IMR-90 (cell line): Measurements from ENCODE around the gene IGF2BP1.

ENCODE experiments used
- CHD1 ChIP-seq: IDR thresholded peaks from 2 replicates; pipeline ENCODE4 v1.6.1; 2012; ENCODE audit warnings: low read depth, low read length, improper control_type of control experiment
- CTCF ChIP-seq: conservative IDR thresholded peaks from 2 replicates; pipeline ENCODE4 v1.5.1; 2012; ENCODE audit warnings: mild to moderate bottlenecking, low read depth, low read length, improper control_type of control experiment
- MAFK ChIP-seq: IDR thresholded peaks from 2 replicates; pipeline ENCODE4 v1.6.1; 2012; ENCODE audit warnings: low read depth, low read length, improper control_type of control experiment
- MXI1 ChIP-seq: IDR thresholded peaks from 2 replicates; pipeline ENCODE4 v1.6.1; 2012; ENCODE audit warnings: low read depth, mild to moderate bottlenecking, low read length, moderate library complexity, borderline replicate concordance
- POLR2A ChIP-seq: IDR thresholded peaks from 2 replicates; pipeline ENCODE4 v1.6.1; 2012; ENCODE audit warnings: mild to moderate bottlenecking, low read depth, low read length
- RAD21 ChIP-seq: IDR thresholded peaks from 2 replicates; pipeline ENCODE4 v1.6.1; 2012; ENCODE audit warnings: low read length, improper control_type of control experiment
- RFX5 ChIP-seq: IDR thresholded peaks from 2 replicates; pipeline ENCODE4 v1.8.0; 2012; ENCODE audit warnings: low read depth, mild to moderate bottlenecking, low read length, moderate library complexity

GRCh38 chr17:49001671-49002070 lies 4.5 kb downstream of the IGF2BP1 start:
- TF ChIP-seq CTCF (no peak), MXI1 (no peak), POLR2A (no peak), MAFK (no peak), RAD21 (no peak), RFX5 (no peak), CHD1 (no peak)
